Lower lobe of right lung (tissue), 2 donors: ENCODE measurements around the gene MPP3. TPM values are rescaled to one million over a fixed set of nuclear protein-coding genes. Genes with fewer than 3 reads are reported as not detected.

Experiments
- ATAC-seq, 2 donors: fragments of 200-7000 bp; cut with Tn5 transposase; one replicate each; pipeline ENCODE4 v1.9.1; 2020 to 2022; ENCODE audit warnings: mild to moderate bottlenecking in 2 of 2, moderate library complexity in 2 of 2
- DNase-seq: peaks from one replicate; pipeline ENCODE4 v3.0.0-alpha.2; 2020
- H3K27ac ChIP-seq: fragments of 200-600 bp; one replicate; pipeline ENCODE4 v1.8.0; 2022
- H3K27me3 ChIP-seq: fragments of 200-600 bp; one replicate; pipeline ENCODE4 v1.8.0; 2022; ENCODE audit warnings: low read depth
- H3K36me3 ChIP-seq: fragments of 200-600 bp; one replicate; pipeline ENCODE4 v1.8.0; 2022; ENCODE audit warnings: mild to moderate bottlenecking
- H3K4me1 ChIP-seq: fragments of 200-600 bp; one replicate; pipeline ENCODE4 v1.8.0; 2022
- H3K4me3 ChIP-seq: fragments of 200-600 bp; one replicate; pipeline ENCODE4 v1.8.0; 2022; ENCODE audit warnings: mild to moderate bottlenecking
- H3K9me3 ChIP-seq: fragments of 200-600 bp; one replicate; pipeline ENCODE4 v1.8.0; 2022
- CTCF ChIP-seq: fragments of 200-600 bp; IDR thresholded peaks from one replicate; pipeline ENCODE4 v1.8.0; 2022; ENCODE audit warnings: antibody characterized with exemption, mild to moderate bottlenecking
- intact Hi-C: fragments of 100-400 bp; cut with DNase I; formaldehyde crosslinking; loops from one replicate; pipeline ENCODE4 v1.11.0; 2022
- total RNA-seq: library from RNA; stranded (reverse); fragmentation: NEBNext Ultra II Directional; extraction: Animal tissue kit (Norgen Biotek cat#: 25700); gene quantifications from one replicate; pipeline ENCODE4 v1.2.1, GENCODE V29; 2021
- donor health status: DM: no; HTN: yes; CAD: no; lungs with severe emphysema.

Gene MPP3
- total RNA-seq, 1 donor from 2014 or later, result 19.2 TPM

GRCh38 chr17:43768382-43768781, 64.6 kb downstream of the MPP3 start:
- Histone ChIP-seq H3K36me3 (peaks cover 55% of the 10 kb centered on the region), H3K9me3 (no peaks in the 10 kb centered on the region), H3K4me3 (no peak overlapping the region), H3K4me1 (peaks cover 49% of the 10 kb centered on the region), H3K27ac (peak overlapping the region; percentile 51), H3K27me3 (no peaks in the 10 kb centered on the region)
- TF ChIP-seq CTCF, result no peak
- peak; percentile 55 to 81 for ATAC-seq
- intact Hi-C loops, result loop anchor here (10.0 kb wide), 2 partner anchors 74 to 194 kb away; no protein-coding TSS in a partner anchor
- peak; percentile 81 for DNase-seq

- DNase-seq (no peak), ATAC-seq (no peak)
- Histone ChIP-seq H3K4me1 (peaks cover 42% of the 10 kb centered on the region), H3K27ac (peak overlapping the region; percentile 51), H3K4me3 (no peak overlapping the region), H3K9me3 (no peaks in the 10 kb centered on the region), H3K27me3 (no peaks in the 10 kb centered on the region), H3K36me3 (peaks cover 48% of the 10 kb centered on the region)
- intact Hi-C loops, result loop anchor here (10.0 kb wide), 2 partner anchors 73 to 193 kb away; no protein-coding TSS in a partner anchor
- no peak for TF ChIP-seq CTCF
Observed at GRCh38 chr17:43767713-43768059, 65.3 kb downstream of the MPP3 start.

GRCh38 chr17:43767053-43767712, 65.8 kb downstream of the MPP3 start:
- Histone ChIP-seq H3K4me1 (peaks cover 37% of the 10 kb centered on the region), H3K27me3 (no peaks in the 10 kb centered on the region), H3K4me3 (no peak overlapping the region), H3K9me3 (no peaks in the 10 kb centered on the region), H3K36me3 (peaks cover 43% of the 10 kb centered on the region), H3K27ac (no peak overlapping the region)
- ATAC-seq (no peak), DNase-seq (no peak)
- TF ChIP-seq CTCF, result no peak
- intact Hi-C loops, result loop anchor here (10.0 kb wide), 2 partner anchors 72 to 192 kb away; no protein-coding TSS in a partner anchor

GRCh38 chr17:43766413-43767052, 66.4 kb downstream of the MPP3 start:
- TF ChIP-seq CTCF, result peak; percentile 87
- Histone ChIP-seq H3K27ac (no peak overlapping the region), H3K27me3 (no peaks in the 10 kb centered on the region), H3K4me3 (no peak overlapping the region), H3K36me3 (peaks cover 36% of the 10 kb centered on the region), H3K4me1 (peaks cover 37% of the 10 kb centered on the region), H3K9me3 (no peaks in the 10 kb centered on the region)
- peak; percentile 77 for DNase-seq
- peak; percentile 43 to 45 for ATAC-seq
- intact Hi-C loops, result loop anchor here (10.0 kb wide), 2 partner anchors 72 to 192 kb away; no protein-coding TSS in a partner anchor

GRCh38 chr17:43760254-43760852, 72.6 kb downstream of the MPP3 start:
- Histone ChIP-seq H3K27me3 (peaks cover 27% of the 10 kb centered on the region), H3K4me1 (peaks cover 11% of the 10 kb centered on the region), H3K36me3 (no peaks in the 10 kb centered on the region), H3K27ac (no peak overlapping the region), H3K9me3 (no peaks in the 10 kb centered on the region), H3K4me3 (no peak overlapping the region)
- DNase-seq (peak; percentile 92), ATAC-seq (peak; percentile 91 to 95)
- TF ChIP-seq CTCF, result peak; percentile 98
- intact Hi-C loops, result loop anchor here (10.0 kb wide), 2 partner anchors 66 to 186 kb away; no protein-coding TSS in a partner anchor
